ENCODE measurements around the gene PDXP. TPM values are rescaled to one million over a fixed set of nuclear protein-coding genes. Genes with fewer than 3 reads are reported as not detected.
"Not testable (repeated sequence)": the region's sequence is repeated elsewhere in the genome, so short reads cannot be mapped to it uniquely, and the experiment has no call there.

Gene PDXP
- total and polyA plus RNA-seq, 2 donors (not counting 1 experiment from before 2014, with no cell fraction given) = 4.0 to 7.9 TPM

DNA sequence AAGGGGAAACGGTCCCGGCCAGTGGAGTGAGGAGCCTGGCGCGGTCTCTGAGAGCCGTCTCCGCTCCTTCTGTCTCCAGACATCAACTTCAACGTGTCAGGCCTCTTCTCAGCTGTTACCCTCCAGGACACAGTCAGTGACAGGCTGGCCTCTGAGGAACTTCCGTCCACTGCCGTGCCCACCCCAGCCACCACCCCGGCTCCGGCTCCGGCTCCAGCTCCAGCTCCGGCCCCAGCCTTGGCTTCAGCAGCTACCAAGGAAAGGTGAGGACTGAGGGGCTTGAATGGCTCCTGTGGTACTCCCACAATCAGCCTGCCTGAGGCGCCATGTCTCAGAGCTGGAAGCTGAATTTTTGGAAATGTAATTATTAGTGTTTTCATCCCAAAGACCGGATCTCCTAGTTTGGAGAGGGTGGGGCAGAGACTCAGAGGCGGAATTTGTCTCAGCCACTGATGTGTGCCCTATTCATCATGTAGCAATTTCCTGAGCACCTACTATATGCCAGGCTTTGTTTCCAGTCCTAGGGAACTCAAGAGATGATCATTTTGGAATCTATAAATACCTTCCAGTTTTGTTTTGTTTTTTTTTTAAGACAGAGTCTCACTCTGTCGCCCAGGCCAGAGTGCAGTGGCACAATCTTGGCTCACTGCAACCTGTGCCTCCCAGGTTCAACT is 7.9 kb upstream of the PDXP start:
- Histone ChIP-seq H3K4me2 (ENCODE audit: extremely low read depth, insufficient read depth, low read length) (no peak overlapping the region), H3K4me3 (replicated peaks in 1 of 4; ENCODE audit: control extremely low read depth in 1 of 4, insufficient read depth in 1 of 4, low read depth in 3 of 4, low read length in 4 of 4) (no peak overlapping the region), H3K4me1 (ENCODE audit: control insufficient read depth, extremely low read depth, insufficient read depth, low read length) (no peaks in the 10 kb centered on the region), H3K79me2 (ENCODE audit: control insufficient read depth, insufficient read depth, low read length) (no peaks in the 10 kb centered on the region), H2AFZ (ENCODE audit: low read length) (no peak overlapping the region), H3K27ac (ENCODE audit: insufficient read depth, low read length) (no peak overlapping the region), H3K36me3 (ENCODE audit: control insufficient read depth, insufficient read depth, low read length) (peaks cover 4% of the 10 kb centered on the region), H4K20me1 (ENCODE audit: control insufficient read depth, extremely low read depth, insufficient read depth, low read length) (no peaks in the 10 kb centered on the region), H3K9me3 (ENCODE audit: control insufficient read depth, insufficient read depth, low read depth, low read length) (no peaks in the 10 kb centered on the region), H3K27me3 (ENCODE audit: control insufficient read depth, insufficient read depth, low read length) (no peaks in the 10 kb centered on the region), H3K9ac (ENCODE audit: insufficient read depth, low read length) (no peak overlapping the region)
- no peak for TF ChIP-seq EZH2 (IDR thresholded peaks at IDR 0.05; ENCODE audit: low read length, missing control alignments)
- TF ChIP-seq, protein P1, sequence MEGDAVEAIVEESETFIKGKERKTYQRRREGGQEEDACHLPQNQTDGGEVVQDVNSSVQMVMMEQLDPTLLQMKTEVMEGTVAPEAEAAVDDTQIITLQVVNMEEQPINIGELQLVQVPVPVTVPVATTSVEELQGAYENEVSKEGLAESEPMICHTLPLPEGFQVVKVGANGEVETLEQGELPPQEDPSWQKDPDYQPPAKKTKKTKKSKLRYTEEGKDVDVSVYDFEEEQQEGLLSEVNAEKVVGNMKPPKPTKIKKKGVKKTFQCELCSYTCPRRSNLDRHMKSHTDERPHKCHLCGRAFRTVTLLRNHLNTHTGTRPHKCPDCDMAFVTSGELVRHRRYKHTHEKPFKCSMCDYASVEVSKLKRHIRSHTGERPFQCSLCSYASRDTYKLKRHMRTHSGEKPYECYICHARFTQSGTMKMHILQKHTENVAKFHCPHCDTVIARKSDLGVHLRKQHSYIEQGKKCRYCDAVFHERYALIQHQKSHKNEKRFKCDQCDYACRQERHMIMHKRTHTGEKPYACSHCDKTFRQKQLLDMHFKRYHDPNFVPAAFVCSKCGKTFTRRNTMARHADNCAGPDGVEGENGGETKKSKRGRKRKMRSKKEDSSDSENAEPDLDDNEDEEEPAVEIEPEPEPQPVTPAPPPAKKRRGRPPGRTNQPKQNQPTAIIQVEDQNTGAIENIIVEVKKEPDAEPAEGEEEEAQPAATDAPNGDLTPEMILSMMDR (conservative IDR thresholded peaks at IDR 0.05 in 1 of 2, IDR thresholded peaks at IDR 0.05 in 1 of 2; ENCODE audit: low read depth in 1 of 2, low read length in 2 of 2) = no peak
- DNase-seq (ENCODE audit: low read depth in 2 of 2) = no peak

DNA sequence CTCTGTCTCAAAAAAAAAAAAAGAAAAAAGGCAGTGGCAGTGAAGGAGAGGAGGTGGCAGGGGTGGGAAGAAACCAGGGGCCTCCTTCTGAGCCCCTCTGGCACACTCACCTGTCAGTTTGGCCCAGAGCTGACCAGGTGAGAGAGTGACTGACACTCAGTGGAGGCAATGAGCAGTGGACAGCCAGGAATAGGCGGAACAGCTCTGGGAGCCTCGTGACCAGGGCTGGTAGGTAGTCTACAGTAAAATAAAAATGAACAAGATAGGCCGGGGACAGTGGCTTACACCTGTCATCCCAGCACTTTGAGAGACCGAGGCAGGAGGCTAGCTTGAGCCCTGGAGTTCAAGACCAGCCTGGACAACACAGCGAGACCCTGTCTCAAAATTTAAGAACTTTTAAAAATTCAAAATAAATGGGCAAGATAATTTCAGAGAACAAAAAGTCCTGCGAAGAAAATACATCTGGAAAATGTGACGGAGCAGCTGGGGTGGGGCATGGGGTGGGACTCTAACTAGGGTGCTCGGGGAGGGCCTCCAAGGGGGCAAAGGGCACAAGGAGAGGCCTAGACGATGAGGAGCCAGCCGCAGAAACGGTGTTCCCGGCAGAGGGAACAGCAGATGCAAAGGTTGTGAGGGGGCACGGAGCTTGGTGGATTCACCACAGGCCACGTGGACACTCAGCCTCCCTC is 3.8 kb upstream of the PDXP start:
- Histone ChIP-seq H3K36me3 (ENCODE audit: control insufficient read depth, insufficient read depth, low read length) (peaks cover 4% of the 10 kb centered on the region), H3K9ac (ENCODE audit: insufficient read depth, low read length) (no peak overlapping the region), H3K79me2 (ENCODE audit: control insufficient read depth, insufficient read depth, low read length) (peaks cover 7% of the 10 kb centered on the region), H3K4me3 (replicated peaks in 1 of 4; ENCODE audit: control extremely low read depth in 1 of 4, insufficient read depth in 1 of 4, low read depth in 3 of 4, low read length in 4 of 4) (no peak overlapping the region), H2AFZ (ENCODE audit: low read length) (no peak overlapping the region), H3K4me1 (ENCODE audit: control insufficient read depth, extremely low read depth, insufficient read depth, low read length) (peaks cover 9% of the 10 kb centered on the region), H3K4me2 (ENCODE audit: extremely low read depth, insufficient read depth, low read length) (no peak overlapping the region), H4K20me1 (ENCODE audit: control insufficient read depth, extremely low read depth, insufficient read depth, low read length) (no peaks in the 10 kb centered on the region), H3K9me3 (ENCODE audit: control insufficient read depth, insufficient read depth, low read depth, low read length) (no peaks in the 10 kb centered on the region), H3K27ac (ENCODE audit: insufficient read depth, low read length) (no peak overlapping the region), H3K27me3 (ENCODE audit: control insufficient read depth, insufficient read depth, low read length) (no peaks in the 10 kb centered on the region)
- no peak for DNase-seq (ENCODE audit: low read depth in 2 of 2)
- TF ChIP-seq, protein P1 (conservative IDR thresholded peaks at IDR 0.05 in 1 of 2, IDR thresholded peaks at IDR 0.05 in 1 of 2; ENCODE audit: low read depth in 1 of 2, low read length in 2 of 2) = no peak
- TF ChIP-seq EZH2 (IDR thresholded peaks at IDR 0.05; ENCODE audit: low read length, missing control alignments) = no peak

DNA sequence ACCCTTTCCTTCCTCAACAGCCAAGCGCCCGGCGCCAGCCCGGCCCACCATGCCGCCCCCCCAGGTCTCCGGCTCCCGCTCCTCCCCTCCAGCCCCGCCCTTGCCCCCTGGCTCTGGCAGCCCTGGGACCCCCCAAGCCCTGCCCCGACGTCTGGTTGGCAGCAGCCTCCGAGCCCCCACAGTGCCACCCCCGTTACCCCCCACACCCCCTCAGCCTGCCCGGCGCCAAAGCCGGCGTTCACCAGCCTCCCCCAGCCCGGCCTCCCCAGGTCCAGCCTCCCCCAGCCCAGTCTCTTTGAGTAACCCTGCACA is 3.3 kb upstream of the PDXP start:
- H3K36me3 ChIP-seq (ENCODE audit: control insufficient read depth, insufficient read depth, low read length) = peaks cover 4% of the 10 kb centered on the region
- peaks cover 12% of the 10 kb centered on the region for H3K4me1 ChIP-seq (ENCODE audit: control insufficient read depth, extremely low read depth, insufficient read depth, low read length)
- no peak overlapping the region for H3K4me2 ChIP-seq (ENCODE audit: extremely low read depth, insufficient read depth, low read length)
- H3K9me3 ChIP-seq (ENCODE audit: control insufficient read depth, insufficient read depth, low read depth, low read length) = no peaks in the 10 kb centered on the region
- H3K9ac ChIP-seq (ENCODE audit: insufficient read depth, low read length) = no peak overlapping the region
- H3K79me2 ChIP-seq (ENCODE audit: control insufficient read depth, insufficient read depth, low read length) = peaks cover 12% of the 10 kb centered on the region
- no peaks in the 10 kb centered on the region for H4K20me1 ChIP-seq (ENCODE audit: control insufficient read depth, extremely low read depth, insufficient read depth, low read length)
- no peaks in the 10 kb centered on the region for H3K27me3 ChIP-seq (ENCODE audit: control insufficient read depth, insufficient read depth, low read length)
- H2AFZ ChIP-seq (ENCODE audit: low read length) = no peak overlapping the region
- DNase-seq (ENCODE audit: low read depth in 2 of 2) = no peak
- H3K27ac ChIP-seq (ENCODE audit: insufficient read depth, low read length) = no peak overlapping the region
- TF ChIP-seq, protein P1 (conservative IDR thresholded peaks at IDR 0.05 in 1 of 2, IDR thresholded peaks at IDR 0.05 in 1 of 2; ENCODE audit: low read depth in 1 of 2, low read length in 2 of 2) = no peak
- TF ChIP-seq EZH2 (IDR thresholded peaks at IDR 0.05; ENCODE audit: low read length, missing control alignments) = no peak
- no peak overlapping the region for H3K4me3 ChIP-seq (replicated peaks in 1 of 4; ENCODE audit: control extremely low read depth in 1 of 4, insufficient read depth in 1 of 4, low read depth in 3 of 4, low read length in 4 of 4)

DNA sequence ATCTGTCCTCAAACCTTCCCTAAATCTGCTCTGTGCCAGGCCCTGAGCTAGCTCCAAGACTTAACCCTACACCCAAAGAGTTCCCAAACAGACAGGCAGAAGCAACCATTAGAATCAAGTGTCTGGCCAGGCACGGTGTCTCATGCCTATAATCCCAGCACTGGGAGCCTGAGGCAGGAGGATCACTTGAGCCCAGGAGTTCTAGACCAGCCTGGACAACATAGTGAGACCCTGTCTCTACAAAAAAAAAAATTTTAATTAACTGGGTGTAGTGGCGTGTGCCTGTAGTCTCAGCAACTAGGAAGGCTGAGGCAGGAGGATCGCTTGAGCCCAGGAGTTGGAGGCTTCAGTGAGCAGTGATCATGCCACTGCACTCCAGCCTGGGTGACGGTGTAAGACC is 1.9 kb upstream of the PDXP start:
- H3K4me3 ChIP-seq (replicated peaks in 1 of 4; ENCODE audit: control extremely low read depth in 1 of 4, insufficient read depth in 1 of 4, low read depth in 3 of 4, low read length in 4 of 4); H3K4me2 ChIP-seq (ENCODE audit: extremely low read depth, insufficient read depth, low read length); DNase-seq (ENCODE audit: low read depth in 2 of 2); H3K9ac ChIP-seq (ENCODE audit: insufficient read depth, low read length); H4K20me1 ChIP-seq (ENCODE audit: control insufficient read depth, extremely low read depth, insufficient read depth, low read length); H3K27ac ChIP-seq (ENCODE audit: insufficient read depth, low read length); H3K27me3 ChIP-seq (ENCODE audit: control insufficient read depth, insufficient read depth, low read length); H3K36me3 ChIP-seq (ENCODE audit: control insufficient read depth, insufficient read depth, low read length); H3K9me3 ChIP-seq (ENCODE audit: control insufficient read depth, insufficient read depth, low read depth, low read length); H2AFZ ChIP-seq (ENCODE audit: low read length): not testable (repeated sequence)
- Histone ChIP-seq H3K79me2 (ENCODE audit: control insufficient read depth, insufficient read depth, low read length) (peaks cover 22% of the 10 kb centered on the region), H3K4me1 (ENCODE audit: control insufficient read depth, extremely low read depth, insufficient read depth, low read length) (peaks cover 25% of the 10 kb centered on the region)
